Muscle layer of colon (tissue), 2 donors: Measurements from ENCODE around the gene CAPN14.

Source experiments
- H3K27ac ChIP-seq: one replicate; pipeline ENCODE4 v1.7.0; 2013; ENCODE audit warnings: low read depth, mild to moderate bottlenecking, low read length, moderate library complexity
- H3K27me3 ChIP-seq, 2 donors: one replicate each; pipeline ENCODE4 v1.7.0; 2013; ENCODE audit warnings: low read length in 2 of 2, mild to moderate bottlenecking in 2 of 2; ENCODE audit not compliant: insufficient read depth in 2 of 2, control insufficient read depth in 1 of 2
- H3K36me3 ChIP-seq: one replicate; pipeline ENCODE4 v1.7.0; 2013; ENCODE audit warnings: mild to moderate bottlenecking, low read length; ENCODE audit not compliant: insufficient read depth
- H3K4me1 ChIP-seq: one replicate; pipeline ENCODE4 v1.7.0; 2013; ENCODE audit warnings: mild to moderate bottlenecking, low read length; ENCODE audit not compliant: insufficient read depth
- H3K4me3 ChIP-seq, 2 donors: one replicate each; pipeline ENCODE4 v1.7.0; 2013; ENCODE audit warnings: low read length in 2 of 2, low read depth in 1 of 2, mild to moderate bottlenecking in 1 of 2, moderate library complexity in 1 of 2
- H3K9ac ChIP-seq: one replicate; pipeline ENCODE4 v1.7.0; 2013; ENCODE audit warnings: low read length
- H3K9me3 ChIP-seq: one replicate; pipeline ENCODE4 v1.7.0; 2013; ENCODE audit warnings: mild to moderate bottlenecking, low read length
- donor health status: abdominal sarcoma.
- donor health status: Adenocarcinoma of cecum.

Gene CAPN14

GRCh38 chr2:31150120-31150670 lies 67.1 kb downstream of the CAPN14 start:
- Histone ChIP-seq H3K4me3 (no peak overlapping the region), H3K36me3 (no peaks in the 10 kb centered on the region), H3K9me3 (no peaks in the 10 kb centered on the region), H3K27ac (no peak overlapping the region), H3K27me3 (no peaks in the 10 kb centered on the region), H3K4me1 (no peaks in the 10 kb centered on the region), H3K9ac (no peak overlapping the region)

GRCh38 chr2:31148514-31148913 lies 68.8 kb downstream of the CAPN14 start:
- H3K36me3 ChIP-seq = no peaks in the 10 kb centered on the region
- no peak overlapping the region for H3K9ac ChIP-seq
- H3K27me3 ChIP-seq = no peaks in the 10 kb centered on the region
- H3K4me1 ChIP-seq = no peaks in the 10 kb centered on the region
- no peak overlapping the region for H3K4me3 ChIP-seq
- no peaks in the 10 kb centered on the region for H3K9me3 ChIP-seq
- no peak overlapping the region for H3K27ac ChIP-seq

GRCh38 chr2:31147645-31148044 lies 69.7 kb downstream of the CAPN14 start:
- Histone ChIP-seq H3K27ac (no peak overlapping the region), H3K9me3 (no peaks in the 10 kb centered on the region), H3K4me1 (no peaks in the 10 kb centered on the region), H3K9ac (no peak overlapping the region), H3K36me3 (no peaks in the 10 kb centered on the region), H3K27me3 (no peaks in the 10 kb centered on the region), H3K4me3 (no peak overlapping the region)

GRCh38 chr2:31142110-31142509 lies 75.2 kb downstream of the CAPN14 start:
- Histone ChIP-seq H3K4me3 (no peak overlapping the region), H3K4me1 (no peaks in the 10 kb centered on the region), H3K27ac (no peak overlapping the region), H3K36me3 (no peaks in the 10 kb centered on the region), H3K9ac (no peak overlapping the region), H3K27me3 (peaks cover 1 to 16% of the 10 kb centered on the region in 2 donors), H3K9me3 (no peaks in the 10 kb centered on the region)

- Histone ChIP-seq H3K4me1 (no peaks in the 10 kb centered on the region), H3K9me3 (no peaks in the 10 kb centered on the region), H3K36me3 (no peaks in the 10 kb centered on the region), H3K27ac (no peak overlapping the region), H3K27me3 (peaks cover 7 to 22% of the 10 kb centered on the region in 2 donors), H3K4me3 (no peak overlapping the region), H3K9ac (no peak overlapping the region)
Measured at GRCh38 chr2:31141443-31142085, 75.8 kb downstream of the CAPN14 start.

- Histone ChIP-seq H3K9ac (no peak overlapping the region), H3K4me1 (no peaks in the 10 kb centered on the region), H3K9me3 (no peaks in the 10 kb centered on the region), H3K27me3 (peaks cover 13 to 34% of the 10 kb centered on the region in 2 donors), H3K36me3 (no peaks in the 10 kb centered on the region), H3K4me3 (no peak overlapping the region), H3K27ac (no peak overlapping the region)
Measured at GRCh38 chr2:31140151-31140550, 77.2 kb downstream of the CAPN14 start.

- H3K27me3 ChIP-seq = peaks cover 13 to 38% of the 10 kb centered on the region in 2 donors
Measured at GRCh38 chr2:31139671-31140070, 77.6 kb downstream of the CAPN14 start.

GRCh38 chr2:31138037-31138962 lies 79.0 kb downstream of the CAPN14 start, which contains the start of gene GALNT14:
Gene GALNT14, minus strand, starts transcription at chr2:31138440. Its CDS starts 354 bp downstream, at chr2:31138086.
- H3K4me3 ChIP-seq = peak within 1 kb of the TSS; percentile 52 to 58
- H3K4me1 ChIP-seq = no peaks in the 10 kb centered on the region
- H3K36me3 ChIP-seq = no peaks in the 10 kb centered on the region
- no peak within 1 kb of the TSS for H3K27ac ChIP-seq
- no peaks in the 10 kb centered on the region for H3K9me3 ChIP-seq
- peaks cover 13 to 43% of the 10 kb centered on the region in 2 donors for H3K27me3 ChIP-seq
- no peak within 1 kb of the TSS for H3K9ac ChIP-seq

More at GRCh38 chr2:31139671-31140070, 77.6 kb downstream of the CAPN14 start:
- Histone ChIP-seq H3K4me1 (no peaks in the 10 kb centered on the region), H3K9ac (no peak overlapping the region), H3K9me3 (no peaks in the 10 kb centered on the region), H3K36me3 (no peaks in the 10 kb centered on the region), H3K27ac (no peak overlapping the region), H3K4me3 (no peak overlapping the region)

- no peak overlapping the region for H3K9ac ChIP-seq
- H3K36me3 ChIP-seq = no peaks in the 10 kb centered on the region
- H3K4me1 ChIP-seq = no peaks in the 10 kb centered on the region
- peak overlapping the region; percentile 52 to 58 for H3K4me3 ChIP-seq
- H3K27ac ChIP-seq = no peak overlapping the region
- no peaks in the 10 kb centered on the region for H3K9me3 ChIP-seq
- peaks cover 13 to 43% of the 10 kb centered on the region in 2 donors for H3K27me3 ChIP-seq
Measured at GRCh38 chr2:31137211-31138036, 79.9 kb downstream of the CAPN14 start.

- H3K4me1 ChIP-seq = no peaks in the 10 kb centered on the region
- no peak overlapping the region for H3K9ac ChIP-seq
- no peaks in the 10 kb centered on the region for H3K36me3 ChIP-seq
- peaks cover 13 to 43% of the 10 kb centered on the region in 2 donors for H3K27me3 ChIP-seq
- H3K9me3 ChIP-seq = no peaks in the 10 kb centered on the region
- H3K4me3 ChIP-seq = no peak overlapping the region
- no peak overlapping the region for H3K27ac ChIP-seq
Measured at GRCh38 chr2:31136732-31137131, 80.6 kb downstream of the CAPN14 start.

- H3K9ac ChIP-seq = no peak overlapping the region
- no peaks in the 10 kb centered on the region for H3K9me3 ChIP-seq
- no peaks in the 10 kb centered on the region for H3K36me3 ChIP-seq
- no peaks in the 10 kb centered on the region for H3K4me1 ChIP-seq
- no peak overlapping the region for H3K27ac ChIP-seq
- no peak overlapping the region for H3K4me3 ChIP-seq
- peaks cover 13 to 43% of the 10 kb centered on the region in 2 donors for H3K27me3 ChIP-seq
Measured at GRCh38 chr2:31136000-31136399, 81.3 kb downstream of the CAPN14 start.
